Nephron (organoid): Measurements from ENCODE around the gene ZNF672.
"Not testable (repeated sequence)": the region's sequence is repeated elsewhere in the genome, so short reads cannot be mapped to it uniquely, and the experiment has no call there.

ENCODE experiments used
- H3K27ac Mint-ChIP-seq, 3 experiments: 2 replicates each; pipeline ENCODE4 v1.8.0; 2020; ENCODE audit warnings: mixed read lengths in 3 of 3, mild to moderate bottlenecking in 2 of 3, moderate library complexity in 1 of 3
- H3K27me3 Mint-ChIP-seq: 2 replicates; pipeline ENCODE4 v1.8.0; 2021; ENCODE audit warnings: low read depth, mild to moderate bottlenecking, moderate library complexity, mixed read lengths
- H3K36me3 Mint-ChIP-seq: 2 replicates; pipeline ENCODE4 v1.8.0; 2020; ENCODE audit warnings: low read depth, mixed read lengths
- H3K4me1 Mint-ChIP-seq: 2 replicates; pipeline ENCODE4 v1.8.0; 2020; ENCODE audit warnings: mixed read lengths
- H3K4me3 Mint-ChIP-seq, 3 experiments: 2 replicates each; pipeline ENCODE4 v1.8.0; 2020; ENCODE audit warnings: mild to moderate bottlenecking in 3 of 3, mixed read lengths in 3 of 3, moderate library complexity in 2 of 3
- H3K9me3 Mint-ChIP-seq: 2 replicates; pipeline ENCODE4 v1.8.0; 2020; ENCODE audit warnings: mixed read lengths
- TF ChIP-seq, protein P1 (sequence below), 3 experiments: fragments of 200-600 bp; sonication (generic); IDR thresholded peaks; one replicate each; pipeline ENCODE4 v1.5.0; 2021; ENCODE audit warnings: antibody characterized with exemption in 3 of 3; ENCODE audit not compliant: unreplicated experiment in 3 of 3

ZNF672 gene

DNA sequence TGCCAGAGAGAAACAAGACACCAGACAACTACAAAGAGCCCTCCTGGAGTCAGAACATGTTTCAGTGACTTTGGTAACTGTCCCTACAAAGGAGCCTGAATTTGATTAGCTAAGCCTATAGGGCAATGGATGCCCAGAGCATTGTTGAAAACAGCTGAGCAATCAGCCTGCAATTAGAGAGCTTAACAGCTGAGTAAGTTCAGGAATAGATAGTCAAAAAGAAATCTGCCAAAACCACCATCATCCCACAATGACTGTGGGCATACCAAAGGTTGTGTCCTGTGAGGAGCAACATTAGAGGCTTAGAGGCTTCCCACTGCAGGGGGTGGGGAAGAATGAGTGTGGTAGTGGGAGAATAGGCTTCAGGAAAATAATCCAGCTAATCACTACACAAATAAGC is 44.4 kb upstream of the ZNF672 start:
- H3K27me3 Mint-ChIP-seq: no peaks in the 10 kb centered on the region
- H3K36me3 Mint-ChIP-seq: no peaks in the 10 kb centered on the region
- no peak overlapping the region for H3K4me3 Mint-ChIP-seq
- no peak overlapping the region for H3K27ac Mint-ChIP-seq
- TF ChIP-seq, protein P1, sequence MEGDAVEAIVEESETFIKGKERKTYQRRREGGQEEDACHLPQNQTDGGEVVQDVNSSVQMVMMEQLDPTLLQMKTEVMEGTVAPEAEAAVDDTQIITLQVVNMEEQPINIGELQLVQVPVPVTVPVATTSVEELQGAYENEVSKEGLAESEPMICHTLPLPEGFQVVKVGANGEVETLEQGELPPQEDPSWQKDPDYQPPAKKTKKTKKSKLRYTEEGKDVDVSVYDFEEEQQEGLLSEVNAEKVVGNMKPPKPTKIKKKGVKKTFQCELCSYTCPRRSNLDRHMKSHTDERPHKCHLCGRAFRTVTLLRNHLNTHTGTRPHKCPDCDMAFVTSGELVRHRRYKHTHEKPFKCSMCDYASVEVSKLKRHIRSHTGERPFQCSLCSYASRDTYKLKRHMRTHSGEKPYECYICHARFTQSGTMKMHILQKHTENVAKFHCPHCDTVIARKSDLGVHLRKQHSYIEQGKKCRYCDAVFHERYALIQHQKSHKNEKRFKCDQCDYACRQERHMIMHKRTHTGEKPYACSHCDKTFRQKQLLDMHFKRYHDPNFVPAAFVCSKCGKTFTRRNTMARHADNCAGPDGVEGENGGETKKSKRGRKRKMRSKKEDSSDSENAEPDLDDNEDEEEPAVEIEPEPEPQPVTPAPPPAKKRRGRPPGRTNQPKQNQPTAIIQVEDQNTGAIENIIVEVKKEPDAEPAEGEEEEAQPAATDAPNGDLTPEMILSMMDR (IDR thresholded peaks at IDR 0.05; ENCODE audit: unreplicated experiment in 3 of 3): no peak
- H3K9me3 Mint-ChIP-seq: peaks cover 12% of the 10 kb centered on the region
- no peaks in the 10 kb centered on the region for H3K4me1 Mint-ChIP-seq

GRCh38 chr1:248794663-248795062 is 43.4 kb upstream of the ZNF672 start:
- not testable (repeated sequence) for H3K27ac Mint-ChIP-seq, H3K36me3 Mint-ChIP-seq, H3K27me3 Mint-ChIP-seq, H3K4me3 Mint-ChIP-seq, H3K4me1 Mint-ChIP-seq
- H3K9me3 Mint-ChIP-seq: peaks cover 12% of the 10 kb centered on the region

GRCh38 chr1:248798791-248799190 is 39.2 kb upstream of the ZNF672 start:
- H3K36me3 Mint-ChIP-seq: no peaks in the 10 kb centered on the region
- peaks cover 13% of the 10 kb centered on the region for H3K9me3 Mint-ChIP-seq
- TF ChIP-seq, protein P1 (IDR thresholded peaks at IDR 0.05; ENCODE audit: unreplicated experiment in 3 of 3): no peak
- no peak overlapping the region for H3K4me3 Mint-ChIP-seq
- H3K27ac Mint-ChIP-seq: no peak overlapping the region
- peaks cover 4% of the 10 kb centered on the region for H3K27me3 Mint-ChIP-seq
- no peaks in the 10 kb centered on the region for H3K4me1 Mint-ChIP-seq

DNA sequence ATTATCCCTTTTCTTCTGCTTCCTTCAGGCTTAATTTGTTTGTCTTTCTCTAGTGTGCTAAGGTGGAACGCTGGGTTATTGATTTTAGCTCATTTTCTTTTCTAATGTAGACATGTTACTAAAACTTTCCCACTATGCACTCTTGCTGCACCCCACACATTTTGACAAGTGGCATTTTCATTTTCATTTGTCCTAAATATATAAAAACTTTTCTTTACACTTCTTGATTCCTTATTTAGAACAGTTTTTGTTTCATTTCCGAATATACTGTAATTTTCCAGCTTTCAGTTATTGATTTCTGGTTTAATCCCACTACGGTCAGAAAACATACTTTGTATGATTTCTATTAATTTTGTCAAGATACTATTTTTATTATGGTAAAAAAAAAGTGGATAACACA is 37.6 kb upstream of the ZNF672 start:
- Mint-ChIP-seq H3K36me3 (no peaks in the 10 kb centered on the region), H3K4me1 (no peaks in the 10 kb centered on the region), H3K4me3 (no peak overlapping the region), H3K27ac (no peak overlapping the region), H3K9me3 (peaks cover 10% of the 10 kb centered on the region), H3K27me3 (peaks cover 4% of the 10 kb centered on the region)
- TF ChIP-seq, protein P1 (IDR thresholded peaks at IDR 0.05; ENCODE audit: unreplicated experiment in 3 of 3): no peak

- Mint-ChIP-seq H3K27me3 (peaks cover 7% of the 10 kb centered on the region), H3K9me3 (peaks cover 5% of the 10 kb centered on the region), H3K4me1 (no peaks in the 10 kb centered on the region), H3K4me3 (no peak overlapping the region), H3K36me3 (no peaks in the 10 kb centered on the region), H3K27ac (no peak overlapping the region)
- TF ChIP-seq, protein P1 (IDR thresholded peaks at IDR 0.05; ENCODE audit: unreplicated experiment in 3 of 3): no peak
These were observed 35.6 kb upstream of the ZNF672 start for GRCh38 chr1:248802454-248802853.

GRCh38 chr1:248803501-248803900 is 34.5 kb upstream of the ZNF672 start:
- not testable (repeated sequence) for H3K27ac Mint-ChIP-seq, H3K4me1 Mint-ChIP-seq, H3K27me3 Mint-ChIP-seq, H3K36me3 Mint-ChIP-seq, H3K9me3 Mint-ChIP-seq, H3K4me3 Mint-ChIP-seq

DNA sequence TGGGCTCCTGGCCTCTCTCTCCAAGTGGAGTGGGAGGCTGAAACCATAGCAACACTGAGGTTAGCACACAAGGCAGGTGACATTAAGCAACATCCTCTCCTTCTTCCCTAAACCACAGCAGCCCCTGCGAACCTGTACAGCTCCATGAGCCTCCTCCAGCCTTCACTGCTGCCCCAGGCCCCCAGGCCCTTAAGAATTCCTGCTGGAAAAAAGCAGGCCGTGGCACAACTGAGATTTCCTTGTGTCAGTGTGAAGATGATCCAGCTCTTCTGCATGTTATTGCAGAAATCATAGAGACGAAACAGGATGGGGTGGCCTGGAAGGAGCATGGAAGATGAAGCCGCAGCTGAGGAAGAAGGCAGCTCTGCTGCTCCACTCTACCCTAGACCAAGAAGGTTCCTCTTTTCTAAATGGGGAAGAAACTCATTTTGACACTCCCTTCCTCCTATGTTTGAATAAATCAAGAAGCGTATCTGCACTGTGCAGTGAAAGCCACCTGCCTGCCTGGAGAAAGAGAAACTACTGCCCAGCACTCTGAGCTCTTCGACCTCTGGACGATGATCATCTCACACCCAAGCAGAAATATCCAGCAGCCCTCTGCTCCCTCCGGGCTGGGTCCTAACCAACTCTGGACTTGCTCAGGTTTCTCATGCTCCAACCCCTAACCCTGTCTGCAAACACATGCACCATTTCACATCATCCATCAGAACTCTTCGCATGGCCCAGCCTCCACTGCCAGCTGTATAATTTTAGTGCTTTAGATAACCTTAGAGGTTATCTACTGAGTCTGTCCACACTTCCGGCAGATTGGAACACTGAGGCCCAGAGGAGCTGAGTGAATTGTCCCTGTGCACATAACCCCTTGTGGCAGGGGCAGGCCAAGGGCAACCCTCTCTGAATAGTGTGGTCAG is 33.0 kb upstream of the ZNF672 start:
- Mint-ChIP-seq H3K4me1 (no peaks in the 10 kb centered on the region), H3K27me3 (peaks cover 7% of the 10 kb centered on the region), H3K27ac (no peak overlapping the region), H3K9me3 (peaks cover 5% of the 10 kb centered on the region), H3K4me3 (no peak overlapping the region), H3K36me3 (no peaks in the 10 kb centered on the region)
- TF ChIP-seq, protein P1 (IDR thresholded peaks at IDR 0.05; ENCODE audit: unreplicated experiment in 3 of 3): no peak
